ENCODE results near the gene TEX2.

GRCh38 chr17:64214950-64215349, 48.1 kb downstream of the TEX2 start:
- TF ChIP-seq CTCF (conservative IDR thresholded peaks at IDR 0.05 in 1 of 2, IDR thresholded peaks at IDR 0.05 in 1 of 2; ENCODE audit: extremely low read depth in 1 of 2, insufficient read depth in 1 of 2, low read depth in 1 of 2, low read length in 2 of 2) (no peak), EZH2 (IDR thresholded peaks at IDR 0.05; ENCODE audit: borderline replicate concordance, low read length) (no peak)

All from mammary epithelial cell (primary cell).